OCI-M2 (cell line): Measurements from ENCODE around the gene ZNF561.
"Not testable (repeated sequence)": the region's sequence is repeated elsewhere in the genome, so short reads cannot be mapped to it uniquely, and the experiment has no call there.

Experiments used
- DNase-seq: peaks from one replicate; lab custom pipeline; 2025; ENCODE audit not compliant: unreplicated experiment; lab: John Stamatoyannopoulos, UW

ZNF561 gene

GRCh38 chr19:9621156-9622037 is at the start of gene ZNF561:
Gene ZNF561, minus strand, starts transcription at chr19:9621232. Its CDS starts 1,776 bp downstream, at chr19:9619456.
- DNase-seq = peak; percentile 43

GRCh38 chr19:9668544-9668943 is 47.5 kb upstream of the ZNF561 start:
- DNase-seq = no peak

GRCh38 chr19:9667898-9668297 is 46.9 kb upstream of the ZNF561 start:
- no peak for DNase-seq

- DNase-seq = no peak
These were observed 37.7 kb upstream of the ZNF561 start for GRCh38 chr19:9658769-9659168.

- DNase-seq = not testable (repeated sequence)
These were observed 32.1 kb upstream of the ZNF561 start for GRCh38 chr19:9653066-9653555.

GRCh38 chr19:9651464-9651863 is 30.4 kb upstream of the ZNF561 start:
- not testable (repeated sequence) for DNase-seq

GRCh38 chr19:9650345-9650744 is 29.3 kb upstream of the ZNF561 start:
- DNase-seq = no peak

- DNase-seq = no peak
These were observed 24.4 kb upstream of the ZNF561 start for GRCh38 chr19:9645472-9645871.

- no peak for DNase-seq
These were observed 23.4 kb upstream of the ZNF561 start for GRCh38 chr19:9644472-9644871.

- no peak for DNase-seq
These were observed 20.8 kb upstream of the ZNF561 start for GRCh38 chr19:9641810-9642209.

GRCh38 chr19:9640956-9641355 is 19.9 kb upstream of the ZNF561 start:
- no peak for DNase-seq

- DNase-seq = no peak
These were observed 15.0 kb upstream of the ZNF561 start for GRCh38 chr19:9636018-9636417.

GRCh38 chr19:9627856-9628255 is 6.8 kb upstream of the ZNF561 start:
- DNase-seq = no peak

GRCh38 chr19:9622531-9622930 is 1.5 kb upstream of the ZNF561 start:
- DNase-seq = no peak

GRCh38 chr19:9620842-9621155 is 233 bp downstream of the ZNF561 start:
- DNase-seq = no peak

- no peak for DNase-seq
These were observed 5.2 kb downstream of the ZNF561 start for GRCh38 chr19:9615844-9616243.

GRCh38 chr19:9610484-9611113 is 10.4 kb downstream of the ZNF561 start:
- no peak for DNase-seq

GRCh38 chr19:9608912-9609311 is 12.1 kb downstream of the ZNF561 start:
- DNase-seq = no peak

- no peak for DNase-seq
These were observed 24.0 kb downstream of the ZNF561 start for GRCh38 chr19:9597027-9597426.

GRCh38 chr19:9586764-9587163 is 34.3 kb downstream of the ZNF561 start:
- DNase-seq = peak; percentile 6

GRCh38 chr19:9584073-9584833 is 36.8 kb downstream of the ZNF561 start, which contains the start of gene ZNF121:
Gene ZNF121, minus strand, starts transcription at chr19:9584504. Its CDS starts 16,407 bp downstream, at chr19:9568097.
- DNase-seq = peak; percentile 25
